IMR-90 (cell line): ENCODE data around the gene UFC1. TPM values are rescaled to one million over a fixed set of nuclear protein-coding genes. Genes with fewer than 3 reads are reported as not detected.

Experiments
- ATAC-seq: fragments of 200-7000 bp; cut with Tn5 transposase; 2 replicates; pipeline ENCODE4 v1.9.1; 2020; ENCODE audit warnings: low read depth, mild to moderate bottlenecking, moderate library complexity
- BruUV-seq: library from RNA; stranded (reverse); fragments of 400-500 nt; replicated peaks from 2 replicates; lab custom pipeline; 2021; lab: Mats Ljungman, UMichigan
- CTCF ChIA-PET: fragments of 300-600 bp; formaldehyde crosslinking; extraction: SDS; loops from one replicate; lab custom pipeline; 2021; ENCODE audit warnings: antibody characterized with exemption; lab: Yijun Ruan, JAX
- POLR2A ChIA-PET: fragments of 300-600 bp; sonication (Branson Sonifier 250); formaldehyde crosslinking; loops from one replicate; lab custom pipeline; 2022; ENCODE audit warnings: antibody characterized with exemption; ENCODE audit not compliant: unreplicated experiment; lab: Charles Lee
- DNase-seq: peaks from one replicate; pipeline ENCODE4 v3.0.0; 2013
- H2AFZ ChIP-seq: replicated peaks from 2 replicates; pipeline ENCODE3; 2013; ENCODE audit warnings: low read length, mild to moderate bottlenecking; ENCODE audit not compliant: poor library complexity
- H2AK5ac ChIP-seq: 2 replicates; pipeline ENCODE4 v1.6.1; 2013; ENCODE audit warnings: low read depth, low read length, inconsistent platforms
- H2AK9ac ChIP-seq: replicated peaks from 2 replicates; pipeline ENCODE3; 2013; ENCODE audit warnings: mild to moderate bottlenecking, low read depth, low read length, moderate library complexity; ENCODE audit not compliant: poor library complexity
- H2BK120ac ChIP-seq: 2 replicates; pipeline ENCODE4 v1.6.1; 2013; ENCODE audit warnings: low read depth, low read length, inconsistent platforms
- H2BK15ac ChIP-seq: 3 replicates; pipeline ENCODE4 v1.6.1; 2013; ENCODE audit warnings: low read depth, low read length, inconsistent platforms
- H2BK20ac ChIP-seq: 2 replicates; pipeline ENCODE4 v1.6.1; 2013; ENCODE audit warnings: low read depth, mild to moderate bottlenecking, inconsistent platforms, low read length, moderate library complexity
- H2BK5ac ChIP-seq: 2 replicates; pipeline ENCODE4 v1.6.1; 2013; ENCODE audit warnings: mild to moderate bottlenecking, low read depth, low read length, inconsistent platforms; ENCODE audit not compliant: poor library complexity, severe bottlenecking
- H3K14ac ChIP-seq: replicated peaks from 2 replicates; pipeline ENCODE4 v1.6.1; 2013; ENCODE audit warnings: low read depth, low read length, inconsistent platforms
- H3K18ac ChIP-seq: 2 replicates; pipeline ENCODE4 v1.6.1; 2013; ENCODE audit warnings: low read depth, low read length, control low read depth
- H3K23ac ChIP-seq: 2 replicates; pipeline ENCODE4 v1.6.1; 2013; ENCODE audit warnings: low read depth, low read length, inconsistent platforms
- H3K27ac ChIP-seq: 2 replicates; pipeline ENCODE4 v1.5.1; 2013; ENCODE audit warnings: mild to moderate bottlenecking, control low read depth, low read length; ENCODE audit not compliant: insufficient read depth
- H3K27me3 ChIP-seq: 2 replicates; pipeline ENCODE4 v1.6.1; 2013; ENCODE audit warnings: low read length; ENCODE audit not compliant: control insufficient read depth, insufficient read depth
- H3K36me3 ChIP-seq: 2 replicates; pipeline ENCODE4 v1.6.1; 2013; ENCODE audit warnings: low read length, mixed read lengths; ENCODE audit not compliant: control insufficient read depth, insufficient read depth
- H3K4ac ChIP-seq: 2 replicates; pipeline ENCODE4 v1.6.1; 2013; ENCODE audit warnings: low read depth, low read length, inconsistent platforms
- H3K4me1 ChIP-seq: 2 replicates; pipeline ENCODE4 v1.6.1; 2013; ENCODE audit warnings: low read length, mixed read lengths; ENCODE audit not compliant: control insufficient read depth, insufficient read depth
- H3K4me2 ChIP-seq: 2 replicates; pipeline ENCODE4 v1.6.1; 2013; ENCODE audit warnings: low read depth, mild to moderate bottlenecking, control low read depth, low read length, moderate library complexity
- H3K4me3 ChIP-seq: 2 replicates; pipeline ENCODE4 v1.5.1; 2013; ENCODE audit warnings: low read depth, mild to moderate bottlenecking, control low read depth, low read length, moderate library complexity; ENCODE audit not compliant: insufficient read depth
- H3K56ac ChIP-seq: 2 replicates; pipeline ENCODE4 v1.6.1; 2013; ENCODE audit warnings: low read length, inconsistent platforms; ENCODE audit not compliant: insufficient read depth; ENCODE audit errors: extremely low read depth
- H3K79me1 ChIP-seq, 2 experiments: 2 replicates each; pipeline ENCODE4 v1.6.1; 2013; ENCODE audit warnings: low read length in 2 of 2, inconsistent platforms in 1 of 2, low read depth in 1 of 2
- H3K9ac ChIP-seq: 2 replicates; pipeline ENCODE4 v1.6.1; 2013; ENCODE audit warnings: low read depth, low read length, control low read depth
- H3K9me1 ChIP-seq: 2 replicates; pipeline ENCODE4 v1.6.1; 2013; ENCODE audit warnings: low read length, inconsistent platforms; ENCODE audit not compliant: insufficient read depth
- H3K9me3 ChIP-seq: 2 replicates; pipeline ENCODE4 v1.6.1; 2013; ENCODE audit warnings: low read length; ENCODE audit not compliant: control insufficient read depth, insufficient read depth
- H4K20me1 ChIP-seq: 2 replicates; pipeline ENCODE4 v1.6.1; 2013; ENCODE audit warnings: low read length, inconsistent platforms; ENCODE audit not compliant: insufficient read depth
- H4K5ac ChIP-seq: 2 replicates; pipeline ENCODE4 v1.6.1; 2013; ENCODE audit warnings: mild to moderate bottlenecking, low read depth, low read length, control low read depth
- H4K8ac ChIP-seq, 2 experiments: 2 replicates each; pipeline ENCODE4 v1.6.1; 2013; ENCODE audit warnings: low read depth in 2 of 2, low read length in 2 of 2, control low read depth in 1 of 2, inconsistent platforms in 1 of 2
- H4K91ac ChIP-seq: 2 replicates; pipeline ENCODE4 v1.6.1; 2013; ENCODE audit warnings: low read depth, low read length, inconsistent platforms; ENCODE audit not compliant: insufficient read depth
- CEBPB ChIP-seq: IDR thresholded peaks from 2 replicates; pipeline ENCODE4 v1.6.1; 2012; ENCODE audit warnings: low read depth, low read length, improper control_type of control experiment
- MAZ ChIP-seq: IDR thresholded peaks from 2 replicates; pipeline ENCODE4 v1.6.1; 2012; ENCODE audit warnings: low read depth, mild to moderate bottlenecking, low read length, improper control_type of control experiment, moderate library complexity, borderline replicate concordance
- MXI1 ChIP-seq: IDR thresholded peaks from 2 replicates; pipeline ENCODE4 v1.6.1; 2012; ENCODE audit warnings: low read depth, mild to moderate bottlenecking, low read length, moderate library complexity, borderline replicate concordance
- POLR2A ChIP-seq: IDR thresholded peaks from 2 replicates; pipeline ENCODE4 v1.6.1; 2012; ENCODE audit warnings: mild to moderate bottlenecking, low read depth, low read length
- WGBS, 2 experiments: methylation state at CpG; one replicate each; pipeline versions ENCODE4 v1.1.5 to v1.1.7; 2013; ENCODE audit warnings: missing lambda C conversion rate in 2 of 2; ENCODE audit not compliant: insufficient read length in 1 of 2; ENCODE audit errors: extremely low coverage in 2 of 2; 5-methylcytosine and 5-hydroxymethylcytosine counted together
- dilution Hi-C: fragments of 300-500 bp; cut with HindIII; formaldehyde crosslinking; loops from one replicate; pipeline ENCODE4 v1.14.3; 2018; ENCODE audit warnings: low sequenced_read_pairs; ENCODE audit not compliant: unreplicated experiment
- in situ Hi-C: fragments of 300-500 bp; cut with MboI; formaldehyde crosslinking; loops from 3 replicates; pipeline ENCODE4 v1.14.3; 2019; ENCODE audit warnings: low sequenced_read_pairs, inconsistent platforms, mixed read lengths
- intact Hi-C: fragments of 100-400 bp; cut with micrococcal nuclease; formaldehyde crosslinking; loops from 2 replicates; pipeline ENCODE4 v1.10.0; 2022
- polyA plus RNA-seq, 3 experiments: library from polyadenylated mRNA; depleted of rRNA; stranded (reverse); fragments of >200 nt; gene quantifications; 2 replicates each; pipeline ENCODE4 v1.2.3, GENCODE V29; 2012; ENCODE audit warnings: low replicate concordance in 1 of 3
- total RNA-seq: library from RNA; depleted of rRNA; stranded (reverse); fragments of >200 nt; gene quantifications from 2 replicates; pipeline ENCODE4 v1.2.3, GENCODE V29; 2012
- TF ChIP-seq, protein P1 (sequence below): fragments of 150-350 bp; IDR thresholded peaks from 2 replicates; pipeline ENCODE4 v1.6.1; 2017; ENCODE audit warnings: mild to moderate bottlenecking, antibody characterized with exemption, low read length, low read depth

The UFC1 gene
- total and polyA plus RNA-seq, 2 of the 4 experiments (the other 2 are of a cell fraction), result 134 to 140 TPM

DNA sequence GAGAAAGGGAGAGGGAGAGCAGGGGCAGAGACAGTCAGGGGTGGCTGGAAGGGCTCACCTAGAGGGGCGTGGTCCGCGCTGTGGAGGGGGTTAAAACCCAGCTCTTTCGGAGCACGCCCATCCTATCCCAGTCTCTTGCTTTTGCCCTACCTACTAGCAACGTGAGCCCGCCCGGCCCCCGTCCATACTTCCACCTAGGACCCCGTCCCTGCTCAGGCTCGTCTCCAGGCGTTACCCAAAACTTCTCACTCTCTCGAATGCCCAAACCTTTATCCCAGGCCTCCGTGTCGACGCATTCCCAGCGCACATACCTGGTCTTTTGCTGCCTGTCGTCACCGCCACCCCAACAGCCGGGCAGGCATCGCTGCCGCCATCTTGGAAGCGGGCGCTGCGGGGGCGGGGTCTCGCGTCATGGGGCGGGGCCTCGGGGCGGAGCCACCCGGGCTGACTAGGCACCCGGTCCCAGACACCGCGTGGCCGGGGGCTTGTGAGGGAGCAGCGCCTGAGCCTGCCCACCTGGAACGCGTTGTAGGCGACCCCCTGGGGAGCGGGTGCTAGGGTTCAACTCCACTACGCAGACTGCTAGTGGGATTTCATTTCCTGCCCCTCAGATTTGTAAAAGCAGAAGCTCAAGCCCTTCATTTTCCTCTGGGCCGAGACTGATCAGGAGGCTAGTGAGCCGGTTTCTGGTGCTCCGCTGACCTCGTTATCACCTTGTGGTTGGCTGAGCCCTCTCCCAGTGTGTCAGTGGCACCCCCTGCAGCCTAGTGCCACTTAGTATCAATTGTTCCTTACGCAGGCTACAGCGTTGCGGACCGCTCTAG lies 23.5 kb downstream of the UFC1 start, which contains the start of gene B4GALT3:
Gene B4GALT3 (minus strand): TSS at position 396 of the 824 bp plus-strand sequence. CDS start 1,447 bp downstream, outside the sequence.
- Histone ChIP-seq H2BK15ac (no peak within 1 kb of the TSS), H3K9me3 (no peaks in the 10 kb centered on the region), H3K9ac (peak within 1 kb of the TSS; percentile 99), H3K4ac (peak within 1 kb of the TSS; percentile 94), H3K18ac (peak within 1 kb of the TSS; percentile 96), H3K23ac (peak within 1 kb of the TSS; percentile 94), H3K9me1 (peaks cover 14% of the 10 kb centered on the region), H2BK120ac (peak within 1 kb of the TSS; percentile 75), H2BK5ac (peak within 1 kb of the TSS; percentile 90), H3K4me1 (peaks cover 17% of the 10 kb centered on the region), H3K56ac (peak within 1 kb of the TSS; percentile 80; the same call in 1 of the 2 replicates), H3K36me3 (peaks cover 20% of the 10 kb centered on the region), H3K79me1 (peaks cover 14 to 32% of the 10 kb centered on the region in 2 experiments), H2AFZ (peak within 1 kb of the TSS; percentile 100), H4K8ac (peak within 1 kb of the TSS; percentile 87 to 99), H3K4me3 (peak within 1 kb of the TSS; percentile 98), H2AK9ac (peak within 1 kb of the TSS; percentile 97), H4K91ac (peak within 1 kb of the TSS; percentile 82), H3K14ac (peak within 1 kb of the TSS; percentile 91), H2BK20ac (no peak within 1 kb of the TSS), H3K27me3 (no peaks in the 10 kb centered on the region), H2AK5ac (peak within 1 kb of the TSS; percentile 78), H4K5ac (peak within 1 kb of the TSS; percentile 98), H3K4me2 (peak within 1 kb of the TSS; percentile 96), H3K27ac (peak within 1 kb of the TSS; percentile 98), H4K20me1 (peaks cover 13% of the 10 kb centered on the region; the same call in 1 of the 2 replicates)
- WGBS, 2 experiments, result 2% methylated on average over 33 of the region's 50 CpGs; no CpG with 5 or more reads in 1 of the 2 experiments
- peak; percentile 97 for ATAC-seq
- dilution Hi-C loops, result no loop called here
- in situ Hi-C loops, result no loop called here
- peak; percentile 78; the same call in 1 of the 2 replicates for TF ChIP-seq MAZ
- TF ChIP-seq MXI1, result peak; percentile 62; the same call in 1 of the 2 replicates
- no peak for TF ChIP-seq CEBPB
- TF ChIP-seq, protein P1, sequence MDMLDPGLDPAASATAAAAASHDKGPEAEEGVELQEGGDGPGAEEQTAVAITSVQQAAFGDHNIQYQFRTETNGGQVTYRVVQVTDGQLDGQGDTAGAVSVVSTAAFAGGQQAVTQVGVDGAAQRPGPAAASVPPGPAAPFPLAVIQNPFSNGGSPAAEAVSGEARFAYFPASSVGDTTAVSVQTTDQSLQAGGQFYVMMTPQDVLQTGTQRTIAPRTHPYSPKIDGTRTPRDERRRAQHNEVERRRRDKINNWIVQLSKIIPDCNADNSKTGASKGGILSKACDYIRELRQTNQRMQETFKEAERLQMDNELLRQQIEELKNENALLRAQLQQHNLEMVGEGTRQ, result 0 out of 2 replicates have a peak, but pooled peaks have one; percentile 13
- peak; percentile 87 for TF ChIP-seq POLR2A
- peak; percentile 65 for DNase-seq
- ChIA-PET POLR2A (no interaction called here), CTCF (interaction anchor here (1.9 kb wide), 1 partner anchor 11 kb away, joined by 5 read pairs; the partner anchor contains the start of gene PPOX)
- intact Hi-C loops, result no loop called here
- no TSS peak for BruUV-seq
